HG03460 (cell line): ENCODE results near the gene MCRIP1.
"Not testable (repeated sequence)": the region's sequence is repeated elsewhere in the genome, so short reads cannot be mapped to it uniquely, and the experiment has no call there.

Experiments
- ATAC-seq: cut with Tn5 transposase; IDR thresholded peaks from one replicate; pipeline ENCODE4 v1.9.1; 2021; ENCODE audit not compliant: unreplicated experiment

The MCRIP1 gene

DNA sequence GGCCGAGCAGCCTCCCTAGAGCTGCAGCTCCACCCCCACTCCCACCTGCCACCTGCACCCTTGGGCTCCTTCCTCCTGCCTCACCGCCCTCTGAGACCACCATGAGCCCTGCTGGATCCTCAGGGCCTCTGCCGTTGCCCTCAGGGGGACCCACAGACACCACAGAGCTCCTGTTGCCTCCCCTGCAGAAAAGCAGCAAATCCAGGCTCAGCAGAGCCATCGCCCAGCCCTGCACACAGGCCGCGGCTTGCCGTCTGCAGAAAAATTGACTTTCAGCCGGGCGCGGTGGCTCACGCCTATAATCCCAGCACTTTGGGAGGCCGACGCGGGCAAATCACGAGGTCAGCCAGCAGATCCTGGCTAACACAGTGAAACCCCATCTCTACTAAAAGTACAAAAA lies 8.8 kb upstream of the MCRIP1 start:
- no peak for ATAC-seq

DNA sequence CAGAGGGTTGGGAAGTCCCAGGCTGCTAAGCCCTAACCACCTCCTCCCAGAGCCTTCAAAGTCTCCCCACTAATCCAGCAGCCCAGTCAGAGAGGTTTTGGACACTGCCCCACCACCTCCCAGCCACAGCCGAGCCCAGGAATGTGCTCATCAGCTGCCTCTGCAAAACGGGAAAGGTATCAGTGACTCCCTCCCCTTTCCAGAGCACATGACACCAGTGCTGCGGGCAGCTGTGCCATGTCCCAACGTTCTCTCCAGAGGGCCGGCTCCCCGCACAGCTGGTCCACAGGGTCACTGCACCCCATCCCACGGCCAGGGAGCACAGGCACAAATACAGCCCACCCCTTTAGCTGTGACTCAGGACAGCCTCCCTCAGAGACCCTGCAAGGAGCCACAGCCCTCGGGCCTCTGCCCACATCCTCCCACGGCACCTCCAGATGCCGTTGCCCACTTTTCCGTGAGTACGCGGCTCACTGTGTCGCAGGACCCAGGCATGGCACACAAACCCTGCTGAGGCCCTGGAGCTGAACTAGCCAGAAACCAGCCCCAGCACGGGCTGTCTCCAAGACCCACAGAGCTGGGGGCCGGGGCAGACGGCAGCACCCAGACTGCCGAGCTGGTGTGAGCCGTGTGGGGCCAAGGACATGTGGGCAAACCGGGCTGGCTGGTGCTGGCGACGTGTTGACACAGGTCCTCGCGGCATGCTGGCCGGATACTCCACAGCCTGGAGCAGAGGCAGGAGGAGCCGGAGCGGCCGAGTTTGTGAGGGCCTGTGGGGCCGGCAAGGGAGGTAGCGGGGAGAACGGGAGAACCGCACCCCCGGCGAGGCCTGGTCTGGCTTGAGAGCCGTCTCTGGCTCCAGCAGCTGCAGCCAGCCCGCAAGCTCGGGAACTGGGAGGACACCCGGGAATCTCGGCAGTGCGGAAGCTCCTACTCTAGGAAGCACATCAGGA lies 8.0 kb upstream of the MCRIP1 start:
- ATAC-seq = no peak

- not testable (repeated sequence) for ATAC-seq
Measured at GRCh38 chr17:81840059-81840458, 7.0 kb upstream of the MCRIP1 start.

GRCh38 chr17:81839301-81839700 lies 6.2 kb upstream of the MCRIP1 start:
- ATAC-seq = no peak

DNA sequence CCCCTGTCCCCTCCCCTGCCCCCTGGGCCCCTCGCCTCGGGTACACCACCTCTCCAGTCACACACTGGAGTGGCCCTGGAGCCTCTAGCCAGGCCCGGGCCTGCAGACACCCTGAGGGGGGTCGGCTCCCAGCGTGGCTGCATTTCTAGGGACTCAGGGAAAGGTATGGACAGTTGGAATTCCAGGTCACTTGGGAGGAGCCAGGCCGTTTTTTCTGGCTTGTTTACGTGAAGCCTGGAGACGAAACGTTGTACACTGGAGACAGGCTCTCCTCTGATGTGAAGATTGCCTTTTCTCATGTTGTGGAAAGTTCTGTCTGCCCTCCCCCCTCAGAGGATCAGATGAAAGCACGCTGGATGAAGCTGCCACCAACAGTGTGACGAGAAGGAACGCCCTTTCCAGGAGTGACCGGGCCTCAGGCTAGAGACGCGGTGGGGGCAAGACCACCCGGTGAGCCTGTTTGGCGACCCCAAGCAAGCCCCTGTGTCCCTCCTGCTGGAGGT lies 5.7 kb upstream of the MCRIP1 start:
- ATAC-seq = no peak

GRCh38 chr17:81837641-81838040 lies 4.5 kb upstream of the MCRIP1 start:
- ATAC-seq = no peak

GRCh38 chr17:81834831-81835267 lies 1.8 kb upstream of the MCRIP1 start, which contains the start of gene PPP1R27:
TSS of gene PPP1R27 (minus strand) at chr17:81835050. CDS start at chr17:81834953, 97 bp downstream.
- ATAC-seq = no peak

DNA sequence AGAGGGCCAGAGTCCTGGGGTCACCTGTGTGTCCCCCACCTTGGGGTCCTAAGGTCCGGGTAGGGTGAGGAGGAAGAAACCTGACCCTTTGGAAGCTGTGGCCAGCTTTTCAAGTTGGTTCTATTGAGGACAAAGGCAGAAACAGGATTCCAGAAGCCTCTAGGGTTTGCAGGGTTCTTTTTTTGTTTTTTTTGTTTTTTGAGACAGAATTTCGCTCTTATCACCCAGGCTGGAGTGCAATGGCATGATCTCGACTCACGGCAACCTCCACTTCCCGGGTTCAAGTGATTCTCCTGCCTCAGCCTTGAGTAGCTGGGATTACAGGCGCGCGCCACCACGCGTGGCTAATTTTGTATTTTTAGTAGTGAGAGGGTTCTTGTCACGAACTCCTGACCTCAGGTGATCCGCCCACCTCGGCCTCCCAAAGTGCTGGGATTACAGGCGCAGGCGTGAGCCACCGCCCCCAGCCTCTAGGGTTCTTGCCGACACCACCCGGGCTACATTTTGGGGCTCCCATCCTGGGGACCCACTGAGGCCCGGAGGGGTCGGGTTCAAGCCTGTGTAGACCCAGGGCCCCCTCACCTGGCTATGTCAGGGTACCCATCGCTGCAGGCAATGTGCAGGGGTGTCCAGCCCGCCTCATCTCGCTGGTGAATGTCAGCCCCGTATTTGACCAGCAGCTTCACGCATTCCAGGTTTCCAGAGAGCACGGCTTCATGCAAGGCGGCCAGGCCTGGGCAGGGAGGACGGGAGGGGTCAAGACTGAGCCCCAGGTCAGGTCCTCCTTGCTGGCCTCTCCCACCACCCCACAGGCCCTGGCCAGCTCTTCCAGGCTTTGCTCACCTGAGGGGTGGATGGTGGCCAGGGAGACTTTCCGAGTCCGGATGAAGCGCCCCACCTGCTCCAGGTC lies 1.1 kb upstream of the MCRIP1 start:
- ATAC-seq = no peak

GRCh38 chr17:81832608-81833159 lies 407 bp downstream of the MCRIP1 start:
- peak; percentile 11 for ATAC-seq

DNA sequence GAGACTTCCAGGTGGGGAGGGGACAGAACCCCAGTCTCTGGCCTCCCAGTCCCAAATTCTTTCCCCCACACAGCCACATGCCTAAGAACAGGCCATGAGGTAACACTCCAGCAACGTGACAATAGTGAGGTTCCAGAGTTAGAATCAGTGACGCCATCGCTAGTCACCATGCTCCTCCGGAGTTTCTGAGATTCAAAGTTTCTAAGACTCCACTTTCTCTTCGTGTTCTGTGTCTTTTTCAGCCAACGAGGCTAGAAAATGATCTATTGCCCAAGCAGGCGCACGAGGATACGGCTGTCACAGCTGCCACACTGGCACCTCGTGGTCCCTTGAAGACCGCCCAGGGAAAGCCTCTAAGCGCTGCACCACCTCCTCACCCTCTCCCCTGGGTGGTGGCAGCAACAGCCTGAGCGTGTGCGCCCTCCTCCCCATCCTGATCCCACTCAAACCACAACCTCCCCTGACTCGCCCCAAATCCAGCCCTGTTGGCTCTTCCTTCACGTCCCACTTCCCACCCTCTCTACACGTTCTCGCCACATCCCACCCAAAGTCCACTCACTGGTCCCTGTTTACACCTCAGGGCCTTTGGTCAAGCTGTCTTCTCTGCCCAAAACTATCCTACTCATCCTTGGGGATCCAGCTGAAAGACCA lies 1.0 kb downstream of the MCRIP1 start:
- ATAC-seq = no peak

DNA sequence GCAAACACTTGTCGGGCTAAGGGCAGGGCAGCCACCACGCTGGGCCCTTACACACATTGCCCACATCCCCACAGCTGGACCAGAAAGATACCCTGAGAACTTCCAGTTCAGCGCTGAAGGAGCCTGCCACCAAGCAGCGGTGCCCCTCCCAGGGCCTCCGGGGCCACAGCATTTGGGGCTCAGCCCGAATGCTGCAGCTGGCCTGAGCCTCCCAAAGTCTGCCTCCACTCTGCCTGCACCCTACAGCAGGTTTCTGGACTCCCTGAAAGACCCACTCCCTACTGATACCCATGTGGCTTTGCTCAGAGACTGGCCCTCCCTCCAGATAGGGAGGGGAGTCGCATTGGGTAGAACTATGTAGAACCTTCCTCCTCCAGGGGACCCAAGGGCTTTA lies 1.5 kb downstream of the MCRIP1 start:
- ATAC-seq = no peak

DNA sequence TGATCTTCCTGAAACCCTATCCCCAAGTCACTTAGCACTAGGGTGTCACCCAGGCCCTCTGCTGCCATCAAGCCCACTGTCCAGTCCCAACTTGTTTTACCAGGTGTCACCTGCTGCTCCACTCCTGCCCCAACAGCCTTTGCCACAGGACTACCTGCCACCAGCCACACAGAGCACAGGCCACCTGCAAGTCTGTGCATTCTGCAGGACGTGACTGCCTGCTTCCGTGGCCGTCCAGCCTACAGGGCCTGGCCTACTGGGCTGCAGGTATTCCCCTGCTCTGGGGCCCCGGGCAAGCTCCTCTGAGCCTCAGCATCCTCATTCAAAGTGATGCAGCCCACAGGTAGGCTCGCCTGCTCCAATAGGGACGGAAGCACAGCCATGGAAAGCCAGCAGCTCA lies 3.2 kb downstream of the MCRIP1 start:
- ATAC-seq = no peak

- no peak for ATAC-seq
Measured at GRCh38 chr17:81828656-81829055, 4.4 kb downstream of the MCRIP1 start.

DNA sequence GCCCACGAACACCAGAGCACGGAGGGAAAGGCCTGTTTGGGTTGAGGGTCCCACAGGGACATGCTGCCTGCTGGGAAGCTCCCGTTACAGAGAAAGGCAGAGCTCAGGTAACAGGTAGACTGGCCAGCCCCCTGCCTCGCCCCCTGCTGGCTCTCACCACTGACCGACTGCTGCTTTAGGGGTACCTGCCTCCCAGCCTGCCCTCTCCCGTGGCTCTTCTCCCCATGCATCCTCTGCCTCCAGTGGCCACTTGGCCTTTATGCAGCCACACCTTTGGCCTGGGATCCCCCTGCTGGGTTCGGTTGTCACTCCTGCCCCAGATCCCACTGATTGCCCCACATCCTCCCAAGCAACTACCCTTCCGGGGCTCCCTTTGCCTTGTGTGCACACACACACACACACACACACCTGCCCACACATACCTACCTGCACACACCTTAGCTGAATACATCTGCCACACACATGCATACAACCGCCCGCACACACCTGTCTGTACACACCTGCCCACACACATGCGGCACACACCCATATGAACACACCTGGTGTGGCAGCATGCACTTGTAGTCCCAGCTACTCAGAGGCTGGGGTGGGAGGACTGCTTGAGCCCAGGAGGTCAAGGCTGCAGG lies 7.1 kb downstream of the MCRIP1 start:
- ATAC-seq = no peak

DNA sequence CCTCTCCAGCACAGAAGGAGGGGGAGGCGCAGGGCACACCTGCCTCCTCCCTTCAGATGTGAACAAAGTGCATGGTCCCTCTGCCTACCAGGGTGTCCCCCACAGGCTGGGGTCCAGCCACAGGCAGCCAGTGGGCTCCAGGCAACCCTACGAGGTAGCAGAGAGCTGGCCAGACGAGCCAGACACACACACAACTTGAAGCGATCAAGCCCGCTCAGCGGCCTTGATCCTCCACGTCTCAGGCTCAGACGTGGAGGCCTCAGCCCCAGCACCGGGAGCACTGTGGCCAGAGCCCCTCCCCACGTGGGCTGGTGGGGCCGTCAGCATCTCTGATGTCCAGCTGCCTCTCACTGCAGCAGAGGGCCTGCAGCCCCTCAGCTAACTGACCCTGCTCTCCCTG lies 8.5 kb downstream of the MCRIP1 start:
- no peak for ATAC-seq

DNA sequence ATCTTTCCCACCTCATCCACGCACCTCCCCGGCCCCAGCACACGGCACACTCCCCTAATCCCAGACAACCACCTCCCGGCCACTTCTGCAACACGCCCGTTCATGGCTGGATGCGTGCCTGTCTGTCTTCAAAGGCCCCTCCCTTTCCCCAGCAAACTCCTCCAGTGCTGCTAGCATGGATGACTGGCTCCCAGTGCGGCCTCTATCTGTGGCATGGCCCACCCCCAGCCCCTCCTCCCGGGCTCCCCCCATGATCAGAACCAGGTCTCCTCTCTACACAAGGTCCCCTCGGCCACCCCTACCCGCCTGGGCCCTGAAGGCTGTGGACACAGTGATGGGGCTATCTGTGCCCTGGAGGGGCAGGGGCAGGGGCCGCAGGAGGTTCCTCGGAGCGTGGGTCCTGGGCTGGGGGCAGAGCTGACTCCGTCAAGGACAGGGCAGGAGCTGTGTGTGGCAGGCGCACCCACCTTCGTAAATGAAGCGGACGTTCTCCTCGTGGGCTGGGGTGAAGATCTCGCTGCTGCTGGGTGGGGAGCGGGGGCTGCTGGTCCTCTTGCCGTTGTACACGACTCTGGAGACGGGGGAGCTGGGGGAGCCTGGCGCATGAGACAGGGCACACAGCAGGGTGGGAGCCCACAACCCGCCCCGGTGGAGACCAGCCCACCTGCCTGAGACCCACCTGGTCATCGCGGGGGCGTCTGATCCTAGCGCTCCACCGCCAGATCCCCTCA lies 9.1 kb downstream of the MCRIP1 start:
- no peak for ATAC-seq

GRCh38 chr17:81822996-81823819 lies 9.9 kb downstream of the MCRIP1 start:
- ATAC-seq = no peak

GRCh38 chr17:81822312-81822637 lies 10.8 kb downstream of the MCRIP1 start:
- ATAC-seq = no peak
